Neural cell (in vitro differentiated cells): ENCODE measurements around the gene RIN3.

Experiments
- EZH2 ChIP-seq: fragments of 200-600, 300-800 bp; shearing (Covaris generic), sonication (generic); IDR thresholded peaks from 2 replicates; pipeline ENCODE4 v1.6.1; 2014; ENCODE audit warnings: antibody characterized with exemption, low read length, borderline replicate concordance, mild to moderate bottlenecking; ENCODE audit not compliant: insufficient read depth, poor library complexity, severe bottlenecking
- MXI1 ChIP-seq: fragments of 450-650 bp; conservative IDR thresholded peaks from 2 replicates; pipeline ENCODE4 v1.6.1; 2014; ENCODE audit warnings: antibody characterized with exemption, mild to moderate bottlenecking; ENCODE audit not compliant: poor library complexity, severe bottlenecking
- POLR2AphosphoS5 ChIP-seq: IDR thresholded peaks from 2 replicates; pipeline ENCODE4 v1.6.1; 2012
- RAD21 ChIP-seq: fragments of 450-650 bp; conservative IDR thresholded peaks from 2 replicates; pipeline ENCODE4 v1.6.1; 2014; ENCODE audit warnings: antibody characterized with exemption, mild to moderate bottlenecking, moderate library complexity
- REST ChIP-seq: IDR thresholded peaks from 2 replicates; pipeline ENCODE4 v1.6.1; 2012; ENCODE audit warnings: borderline replicate concordance
- SMC3 ChIP-seq: fragments of 450-650 bp; conservative IDR thresholded peaks from 2 replicates; pipeline ENCODE4 v1.6.1; 2014; ENCODE audit warnings: antibody characterized with exemption, mild to moderate bottlenecking, moderate library complexity; ENCODE audit not compliant: poor library complexity
- TF ChIP-seq, protein P1 (sequence below): fragments of 450-650 bp; IDR thresholded peaks from 2 replicates; pipeline ENCODE4 v1.5.1; 2014; ENCODE audit warnings: antibody characterized with exemption, mild to moderate bottlenecking, moderate library complexity; ENCODE audit not compliant: poor library complexity, severe bottlenecking

DNA sequence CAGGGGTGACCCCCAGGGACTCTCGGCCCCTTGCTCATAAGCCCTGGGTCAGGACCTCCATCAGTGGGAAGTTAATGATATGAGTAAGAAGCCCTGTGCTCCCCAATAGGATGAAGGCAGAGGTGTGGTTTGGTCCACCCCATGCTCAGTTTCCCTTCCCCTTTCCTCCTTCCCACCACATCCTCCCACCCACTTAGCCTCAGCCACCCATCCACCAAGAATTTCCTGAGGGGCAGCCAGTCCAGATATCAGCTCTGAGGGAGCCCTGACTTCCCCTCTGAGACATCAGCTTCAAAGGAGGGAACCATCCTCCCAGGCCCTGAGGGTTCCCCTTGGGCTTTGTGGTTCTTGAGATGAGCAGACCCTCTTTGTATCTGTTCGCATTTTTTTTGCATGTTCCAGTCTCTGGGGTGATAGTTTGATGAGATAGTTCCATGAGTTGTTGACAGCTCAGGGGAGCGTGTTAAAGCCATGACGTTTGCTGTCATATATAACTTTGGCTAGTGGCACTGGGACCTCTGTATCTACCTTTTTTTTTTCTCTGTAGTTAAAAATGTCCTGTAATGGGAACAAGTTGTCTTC is 163.6 kb downstream of the RIN3 start:
- TF ChIP-seq, protein P1, sequence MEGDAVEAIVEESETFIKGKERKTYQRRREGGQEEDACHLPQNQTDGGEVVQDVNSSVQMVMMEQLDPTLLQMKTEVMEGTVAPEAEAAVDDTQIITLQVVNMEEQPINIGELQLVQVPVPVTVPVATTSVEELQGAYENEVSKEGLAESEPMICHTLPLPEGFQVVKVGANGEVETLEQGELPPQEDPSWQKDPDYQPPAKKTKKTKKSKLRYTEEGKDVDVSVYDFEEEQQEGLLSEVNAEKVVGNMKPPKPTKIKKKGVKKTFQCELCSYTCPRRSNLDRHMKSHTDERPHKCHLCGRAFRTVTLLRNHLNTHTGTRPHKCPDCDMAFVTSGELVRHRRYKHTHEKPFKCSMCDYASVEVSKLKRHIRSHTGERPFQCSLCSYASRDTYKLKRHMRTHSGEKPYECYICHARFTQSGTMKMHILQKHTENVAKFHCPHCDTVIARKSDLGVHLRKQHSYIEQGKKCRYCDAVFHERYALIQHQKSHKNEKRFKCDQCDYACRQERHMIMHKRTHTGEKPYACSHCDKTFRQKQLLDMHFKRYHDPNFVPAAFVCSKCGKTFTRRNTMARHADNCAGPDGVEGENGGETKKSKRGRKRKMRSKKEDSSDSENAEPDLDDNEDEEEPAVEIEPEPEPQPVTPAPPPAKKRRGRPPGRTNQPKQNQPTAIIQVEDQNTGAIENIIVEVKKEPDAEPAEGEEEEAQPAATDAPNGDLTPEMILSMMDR: no peak
- TF ChIP-seq MXI1: no peak
- TF ChIP-seq POLR2AphosphoS5: no peak
- TF ChIP-seq EZH2: no peak
- no peak for TF ChIP-seq REST
- TF ChIP-seq RAD21: no peak
- no peak for TF ChIP-seq SMC3
